Chondrocyte (in vitro differentiated cells): ENCODE measurements around the gene GAL3ST2. TPM values are rescaled to one million over a fixed set of nuclear protein-coding genes. Genes with fewer than 3 reads are reported as not detected.

Source experiments
- DNase-seq: peaks from one replicate; pipeline ENCODE4 v3.0.0; 2021; ENCODE audit warnings: mixed read lengths, low spot score
- H3K27ac Mint-ChIP-seq: one replicate; pipeline ENCODE4 v1.8.0; 2021; ENCODE audit warnings: mild to moderate bottlenecking, moderate library complexity, mixed read lengths; ENCODE audit not compliant: unreplicated experiment
- H3K27me3 Mint-ChIP-seq: 2 replicates; pipeline ENCODE4 v1.8.0; 2021; ENCODE audit warnings: low read depth, mixed read lengths
- H3K36me3 Mint-ChIP-seq: 2 replicates; pipeline ENCODE4 v1.8.0; 2021; ENCODE audit warnings: low read depth, mixed read lengths
- H3K4me1 Mint-ChIP-seq: 2 replicates; pipeline ENCODE4 v1.8.0; 2021; ENCODE audit warnings: low read depth, mild to moderate bottlenecking, mixed read lengths
- H3K4me3 Mint-ChIP-seq: one replicate; pipeline ENCODE4 v1.8.0; 2021; ENCODE audit warnings: mild to moderate bottlenecking, moderate library complexity, mixed read lengths; ENCODE audit not compliant: unreplicated experiment
- H3K9me3 Mint-ChIP-seq: 2 replicates; pipeline ENCODE4 v1.8.0; 2021; ENCODE audit warnings: low read depth, mixed read lengths
- total RNA-seq: library from RNA; stranded (reverse); gene quantifications from 3 replicates; pipeline ENCODE4 v1.2.1, GENCODE V29; 2021
- TF ChIP-seq, protein P1 (sequence below): fragments of 200-600 bp; sonication (generic); IDR thresholded peaks from 2 replicates; pipeline ENCODE4 v1.5.0; 2021; ENCODE audit warnings: antibody characterized with exemption, mild to moderate bottlenecking, moderate library complexity

GAL3ST2 gene
- total RNA-seq, 1 donor from 2014 or later: 0.52 TPM

DNA sequence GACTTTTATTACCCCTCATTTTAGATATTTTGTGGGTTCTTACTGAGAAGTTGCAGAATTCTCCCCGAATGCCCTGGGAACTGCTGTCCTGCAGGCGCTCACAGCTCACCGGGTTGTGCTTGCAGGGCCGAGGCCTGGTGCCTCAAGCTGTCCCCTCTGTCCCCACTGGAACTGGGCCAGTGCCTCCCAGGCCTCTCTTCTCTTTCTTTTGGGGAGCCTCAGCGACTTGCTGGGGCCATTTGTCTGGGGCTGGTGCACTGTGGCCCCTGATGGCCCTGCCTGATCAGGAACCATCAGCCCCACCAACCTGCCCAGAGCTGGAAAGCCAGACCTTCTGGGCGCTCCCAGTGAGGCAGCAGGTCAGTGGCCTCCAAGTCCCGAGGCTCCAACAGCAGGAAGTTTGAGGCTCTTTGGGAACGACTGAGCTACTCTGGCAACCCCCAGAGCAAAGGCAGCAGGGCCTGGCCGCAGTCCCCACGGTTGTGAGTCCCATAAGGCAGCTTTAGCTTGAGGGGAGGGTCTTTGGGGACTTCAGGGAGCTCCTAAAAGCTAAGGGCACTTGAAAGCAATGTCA lies 17.7 kb downstream of the GAL3ST2 start:
- DNase-seq: no peak

DNA sequence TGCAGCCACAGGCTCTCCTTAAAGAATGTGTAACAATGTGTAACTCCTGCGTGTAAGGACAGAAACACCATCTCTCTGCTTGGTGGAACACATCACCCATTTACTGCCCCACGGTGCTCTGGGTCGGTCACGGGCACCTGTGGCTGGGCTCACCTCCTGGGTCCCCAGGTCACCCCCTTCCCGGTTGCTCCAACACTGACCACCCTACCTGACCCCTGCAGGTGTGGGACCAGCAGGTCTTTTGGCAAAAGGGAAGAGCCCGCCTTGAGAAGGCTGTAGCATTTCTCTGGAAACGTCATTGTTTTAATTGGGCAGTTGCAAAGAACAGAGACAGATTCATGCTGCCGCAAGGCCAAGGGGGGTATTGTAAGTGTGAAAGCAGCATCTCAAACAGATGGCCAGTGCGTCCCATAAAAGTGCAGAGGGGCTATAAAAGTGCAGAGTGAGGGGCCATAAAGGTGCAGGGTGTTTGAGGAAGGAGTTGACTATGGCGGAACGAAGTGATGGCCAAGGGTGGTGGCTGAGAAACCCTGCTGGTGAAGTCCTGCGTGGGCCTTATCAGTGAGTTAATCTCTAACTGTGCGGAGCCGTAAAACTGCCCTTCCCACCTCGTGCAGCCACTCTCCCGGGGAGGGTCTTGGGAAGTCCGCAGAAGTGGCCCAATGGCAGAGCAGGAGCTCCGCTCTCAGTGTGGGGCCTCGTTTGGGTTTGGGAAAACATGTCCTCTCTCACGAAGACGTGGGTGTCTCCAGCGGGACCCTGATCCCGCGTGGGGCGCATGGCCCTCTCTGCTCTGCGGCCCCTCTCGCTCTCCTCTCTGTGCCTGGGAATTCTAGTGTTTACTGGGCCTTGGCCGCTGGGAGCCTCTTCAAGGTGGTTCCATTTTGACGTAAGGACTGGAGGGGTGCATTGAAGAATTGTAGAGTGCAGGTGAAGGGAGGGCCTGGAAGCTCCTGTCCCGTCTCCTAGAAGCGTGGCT lies 18.7 kb downstream of the GAL3ST2 start:
- no peak for DNase-seq
- Mint-ChIP-seq H3K9me3 (peaks cover 7% of the 10 kb centered on the region), H3K4me1 (no peaks in the 10 kb centered on the region), H3K36me3 (peaks cover 7% of the 10 kb centered on the region), H3K27ac (no peak overlapping the region), H3K27me3 (peaks cover 3% of the 10 kb centered on the region), H3K4me3 (no peak overlapping the region)
- TF ChIP-seq, protein P1, sequence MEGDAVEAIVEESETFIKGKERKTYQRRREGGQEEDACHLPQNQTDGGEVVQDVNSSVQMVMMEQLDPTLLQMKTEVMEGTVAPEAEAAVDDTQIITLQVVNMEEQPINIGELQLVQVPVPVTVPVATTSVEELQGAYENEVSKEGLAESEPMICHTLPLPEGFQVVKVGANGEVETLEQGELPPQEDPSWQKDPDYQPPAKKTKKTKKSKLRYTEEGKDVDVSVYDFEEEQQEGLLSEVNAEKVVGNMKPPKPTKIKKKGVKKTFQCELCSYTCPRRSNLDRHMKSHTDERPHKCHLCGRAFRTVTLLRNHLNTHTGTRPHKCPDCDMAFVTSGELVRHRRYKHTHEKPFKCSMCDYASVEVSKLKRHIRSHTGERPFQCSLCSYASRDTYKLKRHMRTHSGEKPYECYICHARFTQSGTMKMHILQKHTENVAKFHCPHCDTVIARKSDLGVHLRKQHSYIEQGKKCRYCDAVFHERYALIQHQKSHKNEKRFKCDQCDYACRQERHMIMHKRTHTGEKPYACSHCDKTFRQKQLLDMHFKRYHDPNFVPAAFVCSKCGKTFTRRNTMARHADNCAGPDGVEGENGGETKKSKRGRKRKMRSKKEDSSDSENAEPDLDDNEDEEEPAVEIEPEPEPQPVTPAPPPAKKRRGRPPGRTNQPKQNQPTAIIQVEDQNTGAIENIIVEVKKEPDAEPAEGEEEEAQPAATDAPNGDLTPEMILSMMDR: no peak

More for the DNA sequence above, 17.7 kb downstream of the GAL3ST2 start:
- no peaks in the 10 kb centered on the region for H3K4me1 Mint-ChIP-seq
- H3K36me3 Mint-ChIP-seq: peaks cover 7% of the 10 kb centered on the region
- H3K27me3 Mint-ChIP-seq: peaks cover 3% of the 10 kb centered on the region
- peaks cover 7% of the 10 kb centered on the region for H3K9me3 Mint-ChIP-seq
- TF ChIP-seq, protein P1: no peak
- no peak overlapping the region for H3K27ac Mint-ChIP-seq
- H3K4me3 Mint-ChIP-seq: no peak overlapping the region

DNA sequence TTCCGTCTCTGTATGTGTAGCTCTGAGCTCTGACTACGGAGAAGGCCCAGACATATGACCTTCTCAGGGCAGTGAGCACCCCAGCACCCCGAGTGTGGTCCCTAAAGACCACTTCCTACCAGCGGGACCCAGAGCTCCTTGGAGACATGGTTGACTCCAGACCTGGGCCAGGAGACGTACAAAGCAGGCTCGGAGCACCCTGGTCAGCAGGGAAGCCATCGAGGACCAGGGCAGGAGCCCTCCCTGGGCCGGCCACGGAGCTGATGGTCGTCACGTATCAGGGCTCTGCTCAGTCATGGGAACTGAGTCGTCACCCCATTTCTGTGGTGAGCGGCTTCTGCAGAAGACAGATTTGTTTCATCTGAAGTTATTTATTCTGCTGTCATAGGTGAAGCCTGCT lies 19.6 kb downstream of the GAL3ST2 start:
- peaks cover 3% of the 10 kb centered on the region for H3K27me3 Mint-ChIP-seq
- H3K4me1 Mint-ChIP-seq: no peaks in the 10 kb centered on the region
- no peak overlapping the region for H3K27ac Mint-ChIP-seq
- TF ChIP-seq, protein P1: no peak
- peaks cover under 1% of the 10 kb centered on the region for H3K9me3 Mint-ChIP-seq
- peaks cover 4% of the 10 kb centered on the region for H3K36me3 Mint-ChIP-seq
- no peak for DNase-seq
- H3K4me3 Mint-ChIP-seq: no peak overlapping the region

DNA sequence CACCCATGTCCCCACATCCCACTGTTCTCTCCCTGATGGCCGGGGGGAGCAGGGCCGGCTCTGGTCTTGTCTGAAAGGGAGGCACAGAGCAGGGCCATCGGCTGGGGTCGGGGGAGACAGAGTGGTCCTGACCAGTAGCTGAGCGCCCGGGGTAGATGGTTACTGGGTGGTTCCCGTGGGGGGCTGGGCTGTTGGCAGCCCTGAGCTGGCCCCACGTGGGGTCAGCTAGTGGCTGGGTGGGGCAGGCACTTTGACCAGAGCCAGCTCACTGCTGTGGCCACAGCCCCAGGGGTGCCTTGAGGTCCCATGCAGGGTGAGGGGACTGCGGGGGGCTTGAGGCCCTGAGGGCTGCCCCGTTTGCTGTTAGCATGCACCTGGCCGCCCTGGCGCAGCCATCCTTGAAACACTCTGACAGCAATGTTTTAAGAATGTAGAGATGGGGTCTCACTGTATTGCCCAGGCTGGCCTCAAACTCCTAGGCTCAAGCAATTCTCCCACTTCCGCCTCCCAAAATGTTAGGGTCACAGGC lies 20.1 kb downstream of the GAL3ST2 start:
- DNase-seq: no peak
- Mint-ChIP-seq H3K4me3 (no peak overlapping the region), H3K4me1 (no peaks in the 10 kb centered on the region), H3K36me3 (peaks cover 4% of the 10 kb centered on the region), H3K9me3 (no peaks in the 10 kb centered on the region), H3K27ac (no peak overlapping the region), H3K27me3 (peaks cover 3% of the 10 kb centered on the region)
- TF ChIP-seq, protein P1: no peak

DNA sequence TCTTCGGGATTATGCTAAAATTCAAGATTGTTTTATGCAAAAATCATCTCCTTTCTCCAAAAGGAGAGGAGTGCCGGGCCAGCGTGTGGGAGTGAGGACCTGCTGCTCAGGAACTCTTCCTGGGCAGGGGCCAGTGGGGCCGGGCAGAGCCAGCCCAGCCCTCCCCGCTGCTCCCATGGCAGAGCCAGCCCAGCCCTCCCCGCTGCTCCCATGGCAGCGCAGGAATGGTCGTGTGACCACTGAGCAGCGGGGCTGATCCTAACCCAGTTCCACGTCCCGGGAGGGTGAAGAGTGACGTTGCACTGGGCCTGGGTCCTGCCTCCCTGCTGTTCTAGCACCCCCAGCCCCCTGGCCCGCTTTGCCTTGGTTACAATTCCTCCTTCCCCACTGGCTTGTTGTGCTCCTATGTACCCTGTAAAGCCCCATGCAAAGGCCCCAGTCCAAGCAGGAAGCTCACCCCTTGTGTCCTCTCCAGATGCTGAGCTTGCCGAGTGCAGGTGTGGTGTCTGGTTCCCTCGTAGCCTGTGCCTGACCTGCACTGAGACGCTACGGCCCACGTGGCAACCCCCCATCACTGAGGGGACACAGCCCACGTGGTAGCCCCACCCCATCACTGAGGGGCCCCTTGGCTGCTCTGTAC lies 20.9 kb downstream of the GAL3ST2 start:
- Mint-ChIP-seq H3K9me3 (no peaks in the 10 kb centered on the region), H3K4me1 (no peaks in the 10 kb centered on the region), H3K27ac (no peak overlapping the region), H3K4me3 (no peak overlapping the region), H3K36me3 (peaks cover 4% of the 10 kb centered on the region), H3K27me3 (peaks cover 3% of the 10 kb centered on the region)
- TF ChIP-seq, protein P1: no peak
- no peak for DNase-seq
